Stomach (tissue), 9 donors: ENCODE measurements around the gene VGLL4. TPM values are rescaled to one million over a fixed set of nuclear protein-coding genes. Genes with fewer than 3 reads are reported as not detected.

ENCODE experiments used
- DNase-seq, 2 donors: peaks; one replicate each; pipeline versions ENCODE4 v3.0.0 to v3.0.0-alpha.2; 2013 to 2019
- H3K27ac ChIP-seq, 5 donors: fragments of 200-600 bp in 4 of 5; sonication (generic) in 4 of 5; one replicate each; pipeline ENCODE4 v1.5.1; 2013 to 2019; ENCODE audit warnings: mild to moderate bottlenecking in 1 of 5, moderate library complexity in 1 of 5
- H3K27me3 ChIP-seq, 3 donors: fragments of 200-600 bp; sonication (generic); one replicate each; pipeline ENCODE4 v1.5.1; 2017 to 2019; ENCODE audit warnings: mixed run types in 1 of 3
- H3K36me3 ChIP-seq, 4 donors: fragments of 200-600 bp; sonication (generic); 1 replicate in 3 of 4; 2 replicates in 1 of 4; pipeline ENCODE4 v1.5.1; 2016 to 2019
- H3K4me1 ChIP-seq, 4 donors: fragments of 200-600 bp; sonication (generic); one replicate each; pipeline ENCODE4 v1.5.1; 2016 to 2019
- H3K4me3 ChIP-seq, 4 donors: fragments of 200-600 bp; sonication (generic) in 3 of 4; one replicate each; pipeline ENCODE4 v1.5.1; 2016 to 2019; ENCODE audit warnings: mild to moderate bottlenecking in 1 of 4
- H3K9me3 ChIP-seq, 4 donors: fragments of 200-600 bp; sonication (generic); one replicate each; pipeline ENCODE4 v1.5.1; 2016 to 2019
- CTCF ChIP-seq, 7 experiments: fragments of 450-650 bp in 4 of 7; fragments of 200-600 bp in 3 of 7; sonication (generic) in 3 of 7; IDR thresholded peaks; one replicate each; pipeline ENCODE4 v1.5.1; 2016 to 2019; ENCODE audit warnings: antibody characterized with exemption in 7 of 7, control low read depth in 2 of 7, mild to moderate bottlenecking in 1 of 7
- EP300 ChIP-seq: sonication (generic); formaldehyde crosslinking; IDR thresholded peaks from one replicate; pipeline ENCODE4 v1.6.1; 2017; ENCODE audit warnings: antibody characterized with exemption
- POLR2A ChIP-seq, 4 donors: fragments of 450-650 bp; IDR thresholded peaks; one replicate each; pipeline ENCODE4 v1.6.1; 2016; ENCODE audit warnings: antibody characterized with exemption in 4 of 4, control low read depth in 2 of 4, mild to moderate bottlenecking in 1 of 4, moderate library complexity in 1 of 4
- POLR2AphosphoS5 ChIP-seq, 3 donors: sonication (generic); formaldehyde crosslinking; IDR thresholded peaks; one replicate each; pipeline ENCODE4 v1.6.1; 2016; ENCODE audit warnings: antibody characterized with exemption in 3 of 3
- WGBS, 5 donors: extraction: QIAGEN DNeasy Blood & Tissue Kit in 3 of 5; methylation state at CpG; one replicate each; pipeline versions ENCODE4 v1.1.5 to v1.1.7; 2013 to 2018; 5-methylcytosine and 5-hydroxymethylcytosine counted together
- intact Hi-C: fragments of 100-400 bp; cut with DNase I; formaldehyde crosslinking; loops from one replicate; pipeline ENCODE4 v1.15.1; 2023; ENCODE audit warnings: low total_unique reads
- polyA plus RNA-seq, 3 donors: library from polyadenylated mRNA; stranded (reverse); fragments of 200-250 nt; gene quantifications; one replicate each; pipeline ENCODE4 v1.2.3, GENCODE V29; 2013
- total RNA-seq, 5 donors: library from RNA; depleted of rRNA; stranded (reverse); fragments of >200 nt; gene quantifications; one replicate each; pipeline versions ENCODE4 v1.1.0 to v1.2.3, GENCODE V29; 2014 to 2016
- donor health status: healthy with polysubstance abuse.
- donor health status: Bipolar disorder and iron deficiency.
- donor health status: healthy.

VGLL4 gene
- total and polyA plus RNA-seq, 8 donors = 15.2 to 147 (median 43.3) TPM

- 30 to 61% (median 51%) methylated on average over 10 to 11 of the region's 11 CpGs for WGBS, 5 donors
- Histone ChIP-seq H3K4me3 (no peak overlapping the region), H3K4me1 (peaks cover 56 to 93% (median 77%) of the 10 kb centered on the region in 4 donors), H3K36me3 (no peaks in the 10 kb centered on the region), H3K27ac (peak overlapping the region; percentile 68 to 91 (median 76)), H3K9me3 (no peaks in the 10 kb centered on the region), H3K27me3 (no peaks in the 10 kb centered on the region)
- DNase-seq = peak in 1 of 2 donors; percentile 61
- TF ChIP-seq POLR2A (IDR thresholded peaks at IDR 0.05) = no peak
- no peak for TF ChIP-seq EP300
- TF ChIP-seq POLR2AphosphoS5 (IDR thresholded peaks at IDR 0.05) = no peak
- TF ChIP-seq CTCF (IDR thresholded peaks at IDR 0.05) = no peak
- intact Hi-C loops = no loop called here
Measured at GRCh38 chr3:11619946-11620652, 23.6 kb downstream of the VGLL4 start.

- intact Hi-C loops = no loop called here
- H3K27ac ChIP-seq = peak overlapping the region; percentile 32 to 86 (median 74)
- peaks cover 51 to 90% (median 74%) of the 10 kb centered on the region in 4 donors for H3K4me1 ChIP-seq
- H3K27me3 ChIP-seq = no peaks in the 10 kb centered on the region
- no peak for DNase-seq
- no peak for TF ChIP-seq POLR2A (IDR thresholded peaks at IDR 0.05)
- H3K4me3 ChIP-seq = no peak overlapping the region
- 45 to 75% (median 52%) methylated on average over 6 of the region's 6 CpGs for WGBS, 5 donors
- H3K9me3 ChIP-seq = no peaks in the 10 kb centered on the region
- H3K36me3 ChIP-seq = no peaks in the 10 kb centered on the region
Measured at GRCh38 chr3:11619461-11619860, 24.3 kb downstream of the VGLL4 start.

DNA sequence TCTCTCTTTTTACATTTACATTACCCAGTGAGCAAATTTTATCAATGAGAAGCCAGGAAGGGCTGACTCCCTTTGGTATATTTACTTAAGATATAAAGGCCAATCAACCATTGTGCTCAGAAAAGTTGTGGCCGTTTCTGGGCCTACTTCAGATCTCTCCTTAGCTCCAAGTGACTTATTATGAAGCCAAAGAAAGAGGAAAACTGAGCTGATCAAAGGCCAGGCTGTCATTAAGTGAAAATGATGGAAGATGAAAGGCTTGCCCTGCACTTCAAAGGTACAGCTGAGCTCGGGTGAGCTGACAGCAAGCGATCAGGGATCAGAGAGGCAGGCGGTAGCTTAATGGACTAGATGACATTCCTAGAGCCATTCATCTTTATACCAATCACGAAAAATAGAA lies 24.8 kb downstream of the VGLL4 start:
- WGBS, 5 donors = 20 to 41% (median 28%) methylated on average over 5 of the region's 5 CpGs
- Histone ChIP-seq H3K4me3 (no peak overlapping the region), H3K9me3 (no peaks in the 10 kb centered on the region), H3K4me1 (peaks cover 45 to 90% (median 72%) of the 10 kb centered on the region in 4 donors), H3K27me3 (no peaks in the 10 kb centered on the region), H3K27ac (peak overlapping the region; percentile 68 to 86 (median 76)), H3K36me3 (no peaks in the 10 kb centered on the region)
- peak in 1 of 3 donors; percentile 10 for TF ChIP-seq POLR2AphosphoS5 (IDR thresholded peaks at IDR 0.05)
- TF ChIP-seq EP300 = no peak
- DNase-seq = peak; percentile 50 to 79
- intact Hi-C loops = no loop called here

- Histone ChIP-seq H3K27me3 (no peaks in the 10 kb centered on the region), H3K36me3 (no peaks in the 10 kb centered on the region), H3K27ac (no peak overlapping the region), H3K9me3 (no peaks in the 10 kb centered on the region), H3K4me3 (no peak overlapping the region), H3K4me1 (peaks cover 51 to 98% (median 77%) of the 10 kb centered on the region in 4 donors)
- TF ChIP-seq CTCF (IDR thresholded peaks at IDR 0.05) = no peak
- TF ChIP-seq POLR2AphosphoS5 (IDR thresholded peaks at IDR 0.05) = no peak
- TF ChIP-seq POLR2A (IDR thresholded peaks at IDR 0.05) = no peak
- no peak for TF ChIP-seq EP300
- no peak for DNase-seq
- 14 to 48% (median 28%) methylated on average over 2 of the region's 2 CpGs for WGBS, 5 donors
- intact Hi-C loops = no loop called here
Measured at GRCh38 chr3:11616551-11616950, 27.2 kb downstream of the VGLL4 start.

GRCh38 chr3:11613851-11614487 lies 29.7 kb downstream of the VGLL4 start:
- H3K27ac ChIP-seq = no peak overlapping the region
- no peak overlapping the region for H3K4me3 ChIP-seq
- intact Hi-C loops = no loop called here
- H3K9me3 ChIP-seq = no peaks in the 10 kb centered on the region
- 82 to 87% (median 85%) methylated on average over 19 of the region's 19 CpGs for WGBS, 5 donors
- H3K27me3 ChIP-seq = no peaks in the 10 kb centered on the region
- H3K4me1 ChIP-seq = peaks cover 52 to 99% (median 74%) of the 10 kb centered on the region in 4 donors
- DNase-seq = no peak
- TF ChIP-seq POLR2A (IDR thresholded peaks at IDR 0.05) (no peak), EP300 (no peak), CTCF (IDR thresholded peaks at IDR 0.05) (no peak), POLR2AphosphoS5 (IDR thresholded peaks at IDR 0.05) (no peak)
- no peaks in the 10 kb centered on the region for H3K36me3 ChIP-seq
